Measurements from ENCODE around the gene EXOC3L1.

EXOC3L1 gene

GRCh38 chr16:67169011-67169451 lies 20.9 kb downstream of the EXOC3L1 start:
- Histone ChIP-seq H3K18ac (ENCODE audit: low read length) (peak overlapping the region; percentile 6), H3K36me3 (replicated peaks in 1 of 2; ENCODE audit: control insufficient read depth in 2 of 2, insufficient read depth in 2 of 2, low read length in 2 of 2) (no peaks in the 10 kb centered on the region), H3K27ac (replicated peaks; ENCODE audit: low read length) (no peak overlapping the region), H2AK5ac (ENCODE audit: low read depth, low read length) (peak overlapping the region; percentile 71), H3K14ac (ENCODE audit: low read length) (no peak overlapping the region), H4K91ac (ENCODE audit: low read depth, low read length, poor library complexity) (no peak overlapping the region), H3K4me1 (ENCODE audit: control insufficient read depth in 2 of 2, insufficient read depth in 1 of 2, low read depth in 1 of 2, low read length in 2 of 2) (peaks cover 14 to 22% of the 10 kb centered on the region in 2 donors), H3K4me2 (ENCODE audit: insufficient read depth, low read length, poor library complexity, severe bottlenecking) (no peak overlapping the region), H3K23ac (ENCODE audit: low read depth, low read length, poor library complexity) (no peak overlapping the region), H3K4ac (ENCODE audit: low read length) (no peak overlapping the region), H3K4me3 (ENCODE audit: low read length in 2 of 2) (no peak overlapping the region), H2BK120ac (ENCODE audit: low read depth, low read length) (no peak overlapping the region), H2AFZ (ENCODE audit: low read length) (peak overlapping the region; percentile 87), H4K8ac (ENCODE audit: low read depth, low read length) (no peak overlapping the region), H3K79me1 (ENCODE audit: low read depth, low read length) (no peaks in the 10 kb centered on the region), H3K27me3 (ENCODE audit: control insufficient read depth in 3 of 3, insufficient read depth in 3 of 3, low read depth in 1 of 3, low read length in 3 of 3) (peaks cover 52 to 94% (median 63%) of the 10 kb centered on the region in 3 experiments), H3K9ac (ENCODE audit: low read depth, low read length, poor library complexity) (no peak overlapping the region), H2BK12ac (ENCODE audit: low read length) (no peak overlapping the region), H2BK5ac (ENCODE audit: low read length) (peak overlapping the region; percentile 32), H3K9me3 (replicated peaks in 1 of 2; ENCODE audit: control insufficient read depth in 2 of 2, insufficient read depth in 1 of 2, low read depth in 1 of 2, low read length in 2 of 2) (peaks cover 0 to 4% of the 10 kb centered on the region in 2 donors), H2BK15ac (ENCODE audit: low read length) (no peak overlapping the region)
- no CpG with 5 or more reads among the region's 9 CpGs for WGBS, 2 donors (ENCODE audit: extremely low coverage in 2 of 2, insufficient read length in 2 of 2, insufficient replicate concordance in 1 of 2)
- no peak for DNase-seq (ENCODE audit: low spot score)

DNA sequence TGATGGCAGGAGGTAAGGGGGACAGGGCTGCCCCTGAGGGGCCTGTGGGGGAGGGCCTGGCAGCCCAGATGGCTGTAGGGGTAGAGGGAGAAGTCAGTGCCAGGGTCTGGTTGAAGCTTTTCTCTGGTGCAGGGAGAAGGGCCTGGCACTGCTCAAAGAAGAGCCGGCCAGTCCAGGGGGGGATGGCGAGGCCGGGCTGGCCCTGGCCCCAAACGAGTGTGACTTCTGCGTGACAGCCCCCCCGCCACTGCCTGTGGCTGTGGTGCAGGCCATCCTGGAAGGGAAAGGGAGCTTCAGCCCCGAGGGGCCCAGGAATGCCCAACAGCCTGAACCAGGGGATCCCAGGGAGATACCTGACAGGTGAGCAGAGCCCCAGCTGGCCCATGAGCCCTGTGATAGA lies 22.3 kb downstream of the EXOC3L1 start:
- Histone ChIP-seq H3K79me1 (ENCODE audit: low read depth, low read length) (peaks cover 4% of the 10 kb centered on the region), H3K4me3 (ENCODE audit: low read length in 2 of 2) (no peak overlapping the region), H2AK5ac (ENCODE audit: low read depth, low read length) (peak overlapping the region; percentile 81), H3K9me3 (replicated peaks in 1 of 2; ENCODE audit: control insufficient read depth in 2 of 2, insufficient read depth in 1 of 2, low read depth in 1 of 2, low read length in 2 of 2) (peaks cover 0 to 4% of the 10 kb centered on the region in 2 donors), H4K8ac (ENCODE audit: low read depth, low read length) (no peak overlapping the region), H3K14ac (ENCODE audit: low read length) (no peak overlapping the region), H4K91ac (ENCODE audit: low read depth, low read length, poor library complexity) (no peak overlapping the region), H2BK5ac (ENCODE audit: low read length) (peak overlapping the region; percentile 13), H3K18ac (ENCODE audit: low read length) (peak overlapping the region; percentile 48), H3K27ac (replicated peaks; ENCODE audit: low read length) (no peak overlapping the region), H2BK15ac (ENCODE audit: low read length) (peak overlapping the region; percentile 83), H2AFZ (ENCODE audit: low read length) (no peak overlapping the region), H2BK12ac (ENCODE audit: low read length) (no peak overlapping the region), H3K27me3 (ENCODE audit: control insufficient read depth in 3 of 3, insufficient read depth in 3 of 3, low read depth in 1 of 3, low read length in 3 of 3) (peaks cover 61 to 96% (median 68%) of the 10 kb centered on the region in 3 experiments), H3K36me3 (replicated peaks in 1 of 2; ENCODE audit: control insufficient read depth in 2 of 2, insufficient read depth in 2 of 2, low read length in 2 of 2) (no peaks in the 10 kb centered on the region), H3K4me1 (ENCODE audit: control insufficient read depth in 2 of 2, insufficient read depth in 1 of 2, low read depth in 1 of 2, low read length in 2 of 2) (peaks cover 21 to 25% of the 10 kb centered on the region in 2 donors), H3K9ac (ENCODE audit: low read depth, low read length, poor library complexity) (peak overlapping the region; percentile 21), H3K4ac (ENCODE audit: low read length) (no peak overlapping the region), H3K4me2 (ENCODE audit: insufficient read depth, low read length, poor library complexity, severe bottlenecking) (no peak overlapping the region), H3K23ac (ENCODE audit: low read depth, low read length, poor library complexity) (peak overlapping the region; percentile 55), H2BK120ac (ENCODE audit: low read depth, low read length) (no peak overlapping the region)
- WGBS, 2 donors (ENCODE audit: extremely low coverage in 2 of 2, insufficient read length in 2 of 2, insufficient replicate concordance in 1 of 2), result no CpG with 5 or more reads among the region's 7 CpGs
- DNase-seq (ENCODE audit: low spot score), result no peak

GRCh38 chr16:67166598-67167168 lies 23.3 kb downstream of the EXOC3L1 start:
- peaks cover 65 to 96% (median 77%) of the 10 kb centered on the region in 3 experiments for H3K27me3 ChIP-seq (ENCODE audit: control insufficient read depth in 3 of 3, insufficient read depth in 3 of 3, low read depth in 1 of 3, low read length in 3 of 3)
- no CpG with 5 or more reads among the region's 5 CpGs for WGBS, 2 donors (ENCODE audit: extremely low coverage in 2 of 2, insufficient read length in 2 of 2, insufficient replicate concordance in 1 of 2)
- peak overlapping the region; percentile 8 for H3K23ac ChIP-seq (ENCODE audit: low read depth, low read length, poor library complexity)

DNA sequence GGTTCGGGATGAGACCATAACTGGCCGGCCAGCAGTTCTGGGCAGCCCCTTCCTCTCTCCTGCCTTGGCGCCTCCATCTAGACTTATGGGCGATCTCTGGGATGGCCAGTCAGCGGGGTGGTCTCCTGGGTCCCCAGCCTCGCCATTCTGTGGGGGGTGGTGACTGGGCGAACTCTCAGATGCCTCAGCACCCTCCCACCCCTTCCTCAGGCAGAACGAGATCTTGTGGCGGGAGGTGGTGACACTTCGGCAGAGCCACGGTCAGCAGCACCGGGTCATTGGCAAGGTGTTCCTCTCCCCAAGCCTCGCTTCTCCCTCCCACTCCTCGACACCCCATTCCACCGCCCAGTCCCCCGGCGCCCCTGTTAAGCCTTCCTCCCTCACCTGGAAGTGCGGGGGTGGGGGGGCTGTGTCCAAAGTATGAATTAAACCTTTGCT lies 23.8 kb downstream of the EXOC3L1 start:
- no peak overlapping the region for H3K4me2 ChIP-seq (ENCODE audit: insufficient read depth, low read length, poor library complexity, severe bottlenecking)
- H3K4me3 ChIP-seq (ENCODE audit: low read length in 2 of 2), result no peak overlapping the region
- no peak overlapping the region for H4K91ac ChIP-seq (ENCODE audit: low read depth, low read length, poor library complexity)
- H2BK12ac ChIP-seq (ENCODE audit: low read length), result peak overlapping the region; percentile 90
- H3K14ac ChIP-seq (ENCODE audit: low read length), result no peak overlapping the region
- no peak overlapping the region for H2BK120ac ChIP-seq (ENCODE audit: low read depth, low read length)
- H3K9ac ChIP-seq (ENCODE audit: low read depth, low read length, poor library complexity), result no peak overlapping the region
- DNase-seq (ENCODE audit: low spot score), result no peak
- no peak overlapping the region for H3K27ac ChIP-seq (replicated peaks; ENCODE audit: low read length)
- H2BK5ac ChIP-seq (ENCODE audit: low read length), result no peak overlapping the region
- no peaks in the 10 kb centered on the region for H3K36me3 ChIP-seq (replicated peaks in 1 of 2; ENCODE audit: control insufficient read depth in 2 of 2, insufficient read depth in 2 of 2, low read length in 2 of 2)
- peaks cover 21 to 24% of the 10 kb centered on the region in 2 donors for H3K4me1 ChIP-seq (ENCODE audit: control insufficient read depth in 2 of 2, insufficient read depth in 1 of 2, low read depth in 1 of 2, low read length in 2 of 2)
- H3K9me3 ChIP-seq (replicated peaks in 1 of 2; ENCODE audit: control insufficient read depth in 2 of 2, insufficient read depth in 1 of 2, low read depth in 1 of 2, low read length in 2 of 2), result peaks cover 0 to 8% of the 10 kb centered on the region in 2 donors
- peaks cover 70 to 96% (median 83%) of the 10 kb centered on the region in 3 experiments for H3K27me3 ChIP-seq (ENCODE audit: control insufficient read depth in 3 of 3, insufficient read depth in 3 of 3, low read depth in 1 of 3, low read length in 3 of 3)
- H2AFZ ChIP-seq (ENCODE audit: low read length), result peak overlapping the region; percentile 72
- H2BK15ac ChIP-seq (ENCODE audit: low read length), result no peak overlapping the region
- no peak overlapping the region for H4K8ac ChIP-seq (ENCODE audit: low read depth, low read length)
- H3K23ac ChIP-seq (ENCODE audit: low read depth, low read length, poor library complexity), result no peak overlapping the region
- H3K4ac ChIP-seq (ENCODE audit: low read length), result no peak overlapping the region
- H2AK5ac ChIP-seq (ENCODE audit: low read depth, low read length), result peak overlapping the region; percentile 70
- WGBS, 2 donors (ENCODE audit: extremely low coverage in 2 of 2, insufficient read length in 2 of 2, insufficient replicate concordance in 1 of 2), result no CpG with 5 or more reads among the region's 18 CpGs
- H3K18ac ChIP-seq (ENCODE audit: low read length), result no peak overlapping the region
- peaks cover 4% of the 10 kb centered on the region for H3K79me1 ChIP-seq (ENCODE audit: low read depth, low read length)

More at GRCh38 chr16:67166598-67167168, 23.3 kb downstream of the EXOC3L1 start:
- peaks cover 0 to 5% of the 10 kb centered on the region in 2 donors for H3K9me3 ChIP-seq (replicated peaks in 1 of 2; ENCODE audit: control insufficient read depth in 2 of 2, insufficient read depth in 1 of 2, low read depth in 1 of 2, low read length in 2 of 2)
- no peaks in the 10 kb centered on the region for H3K36me3 ChIP-seq (replicated peaks in 1 of 2; ENCODE audit: control insufficient read depth in 2 of 2, insufficient read depth in 2 of 2, low read length in 2 of 2)
- H2BK12ac ChIP-seq (ENCODE audit: low read length), result no peak overlapping the region
- no peak overlapping the region for H2BK15ac ChIP-seq (ENCODE audit: low read length)
- no peak overlapping the region for H4K8ac ChIP-seq (ENCODE audit: low read depth, low read length)
- H3K4ac ChIP-seq (ENCODE audit: low read length), result no peak overlapping the region
- no peak overlapping the region for H3K27ac ChIP-seq (replicated peaks; ENCODE audit: low read length)
- no peak for DNase-seq (ENCODE audit: low spot score)
- H2BK5ac ChIP-seq (ENCODE audit: low read length), result no peak overlapping the region
- no peak overlapping the region for H3K9ac ChIP-seq (ENCODE audit: low read depth, low read length, poor library complexity)
- no peak overlapping the region for H3K18ac ChIP-seq (ENCODE audit: low read length)
- no peak overlapping the region for H3K4me3 ChIP-seq (ENCODE audit: low read length in 2 of 2)
- H4K91ac ChIP-seq (ENCODE audit: low read depth, low read length, poor library complexity), result no peak overlapping the region
- peak overlapping the region; percentile 70 for H2AK5ac ChIP-seq (ENCODE audit: low read depth, low read length)
- H3K14ac ChIP-seq (ENCODE audit: low read length), result no peak overlapping the region
- H2BK120ac ChIP-seq (ENCODE audit: low read depth, low read length), result no peak overlapping the region
- peaks cover 21 to 25% of the 10 kb centered on the region in 2 donors for H3K4me1 ChIP-seq (ENCODE audit: control insufficient read depth in 2 of 2, insufficient read depth in 1 of 2, low read depth in 1 of 2, low read length in 2 of 2)
- peaks cover 4% of the 10 kb centered on the region for H3K79me1 ChIP-seq (ENCODE audit: low read depth, low read length)
- H2AFZ ChIP-seq (ENCODE audit: low read length), result no peak overlapping the region
- no peak overlapping the region for H3K4me2 ChIP-seq (ENCODE audit: insufficient read depth, low read length, poor library complexity, severe bottlenecking)

Measured in neuronal stem cell (in vitro differentiated cells).